K562 (cell line): Measurements from ENCODE around the gene RALY. TPM values are rescaled to one million over a fixed set of nuclear protein-coding genes. Genes with fewer than 3 reads are reported as not detected.

ENCODE experiments used
- ATAC-seq: fragments of 200-7000 bp; cut with Tn5 transposase; 3 replicates; pipeline ENCODE4 v1.9.1; 2020; ENCODE audit warnings: moderate library complexity
- BruUV-seq: library from RNA; stranded (reverse); fragments of 400-500 nt; replicated peaks from 2 replicates; lab custom pipeline; 2021; lab: Mats Ljungman, UMichigan
- CTCF ChIA-PET: fragments of 300-600 bp; formaldehyde crosslinking; extraction: SDS; loops from one replicate; lab custom pipeline; 2021; ENCODE audit warnings: low intra/inter-chr PET ratio; lab: Yijun Ruan, JAX
- POLR2A ChIA-PET: fragments of 300-600, 350-650 bp; sonication (Branson Sonifier 250); formaldehyde crosslinking; extraction: SDS; loops from one replicate; lab custom pipeline; 2021; ENCODE audit warnings: antibody characterized with exemption, inconsistent platforms; lab: Yijun Ruan, JAX
- DNase-seq, 4 experiments: peaks; one replicate each; pipeline versions ENCODE4 v3.0.0 to v3.0.0-alpha.2; 2011 to 2018; ENCODE audit warnings: low spot score in 3 of 4, mixed read lengths in 3 of 4; ENCODE audit errors: extremely low read depth in 1 of 4
- FAIRE-seq: peaks from 2 replicates; lab custom pipeline; 2011; peaks lifted over from hg19 to GRCh38; lab: Jason Lieb, UNC
- H2AFZ ChIP-seq: 2 replicates; pipeline ENCODE4 v1.6.0; 2011; ENCODE audit warnings: low read depth, low read length, control low read depth, inconsistent platforms
- H3K27ac ChIP-seq: fragments of 200-600 bp; 3 replicates; pipeline ENCODE4 v1.8.0; 2011; ENCODE audit warnings: low read depth, mild to moderate bottlenecking, control low read depth, inconsistent platforms, low read length, moderate library complexity, mixed read lengths; ENCODE audit errors: extremely low read depth
- H3K27me3 ChIP-seq, 2 experiments: fragments of 300-600 bp in 1 of 2; 2 replicates in 1 of 2; 3 replicates in 1 of 2; pipeline versions ENCODE4 v1.6.0 to v1.8.0; 2011; ENCODE audit warnings: inconsistent platforms in 2 of 2, low read length in 2 of 2, mild to moderate bottlenecking in 1 of 2, mixed read lengths in 1 of 2, moderate library complexity in 1 of 2; ENCODE audit not compliant: control insufficient read depth in 2 of 2, insufficient read depth in 2 of 2
- H3K36me3 ChIP-seq: fragments of 300-600 bp; 3 replicates; pipeline ENCODE4 v1.8.0; 2011; ENCODE audit warnings: mild to moderate bottlenecking, low read length, inconsistent platforms; ENCODE audit not compliant: control insufficient read depth, insufficient read depth
- H3K4me1 ChIP-seq, 2 experiments: fragments of 200-600 bp in 1 of 2; replicated peaks in 1 of 2; 2 replicates in 1 of 2; 3 replicates in 1 of 2; pipeline versions ENCODE4 v1.5.1 to v1.8.0; 2011; ENCODE audit warnings: inconsistent platforms in 2 of 2, low read length in 2 of 2, mild to moderate bottlenecking in 1 of 2, mixed read lengths in 1 of 2, moderate library complexity in 1 of 2; ENCODE audit not compliant: control insufficient read depth in 2 of 2, insufficient read depth in 2 of 2
- H3K4me2 ChIP-seq: 2 replicates; pipeline ENCODE4 v1.6.1; 2011; ENCODE audit warnings: low read length, control low read depth, inconsistent platforms, mixed read lengths; ENCODE audit not compliant: insufficient read depth
- H3K4me3 ChIP-seq: fragments of 200-600 bp; sonication (generic), shearing (Covaris generic); 2 replicates; pipeline ENCODE4 v1.5.1; 2016; ENCODE audit warnings: control low read depth, inconsistent platforms
- H3K79me2 ChIP-seq: fragments of 200-600 bp; 3 replicates; pipeline ENCODE4 v1.8.0; 2011; ENCODE audit warnings: low read length, inconsistent platforms; ENCODE audit not compliant: control insufficient read depth, insufficient read depth
- H3K9ac ChIP-seq, 2 experiments: 2 replicates each; pipeline versions ENCODE4 v1.6.0 to v1.6.1; 2011; ENCODE audit warnings: low read depth in 2 of 2, low read length in 2 of 2, control low read depth in 1 of 2, inconsistent platforms in 1 of 2, mild to moderate bottlenecking in 1 of 2, mixed read lengths in 1 of 2; ENCODE audit not compliant: insufficient read depth in 1 of 2
- H3K9me1 ChIP-seq: one replicate; pipeline ENCODE4 v1.6.0; 2011; ENCODE audit warnings: inconsistent platforms, mild to moderate bottlenecking, low read length, moderate library complexity; ENCODE audit not compliant: control insufficient read depth, insufficient read depth
- H3K9me3 ChIP-seq: replicated peaks from 2 replicates; pipeline ENCODE4 v1.5.1; 2011; ENCODE audit warnings: low read depth, low read length, inconsistent platforms; ENCODE audit not compliant: control insufficient read depth, insufficient read depth
- H4K20me1 ChIP-seq: replicated peaks from 2 replicates; pipeline ENCODE4 v1.6.1; 2011; ENCODE audit warnings: low read length, inconsistent platforms, mixed read lengths; ENCODE audit not compliant: control insufficient read depth, insufficient read depth
- ARHGAP35 ChIP-seq: fragments of 450-650 bp; IDR thresholded peaks from 2 replicates; pipeline ENCODE4 v1.6.1; 2018; ENCODE audit not compliant: partially characterized antibody
- DLX4 ChIP-seq: fragments of 250-450 bp; sonication (Bioruptor Pico); IDR thresholded peaks from 2 replicates; pipeline ENCODE4 v1.6.1; 2021; ENCODE audit warnings: mild to moderate bottlenecking
- EHMT2 ChIP-seq: fragments of 450-650 bp; IDR thresholded peaks from 2 replicates; pipeline ENCODE4 v1.6.1; 2018; ENCODE audit warnings: antibody characterized with exemption
- HINFP ChIP-seq: fragments of 450-650 bp; conservative IDR thresholded peaks from 2 replicates; pipeline ENCODE4 v1.6.1; 2016; ENCODE audit warnings: missing genetic modification characterization, low read depth, mild to moderate bottlenecking, control low read depth, missing compliant biosample characterization
- PHB ChIP-seq: fragments of 250-450 bp; sonication (Bioruptor Pico); IDR thresholded peaks from 2 replicates; pipeline ENCODE4 v1.5.0; 2021
- POLR2A ChIP-seq: fragments of 450-650 bp; conservative IDR thresholded peaks from 2 replicates; pipeline ENCODE4 v1.6.1; 2016
- POLR2B ChIP-seq: fragments of 450-650 bp; IDR thresholded peaks from 2 replicates; pipeline ENCODE4 v1.6.1; 2018; ENCODE audit warnings: low read depth; ENCODE audit not compliant: partially characterized antibody
- TRIM25 ChIP-seq: fragments of 450-650 bp; IDR thresholded peaks from 2 replicates; pipeline ENCODE4 v1.7.0; 2016; ENCODE audit warnings: borderline replicate concordance
- ZNF551 ChIP-seq: fragments of 250-450 bp; sonication (Bioruptor Pico); IDR thresholded peaks from 2 replicates; pipeline ENCODE4 v1.5.0; 2021; ENCODE audit warnings: mild to moderate bottlenecking, moderate library complexity
- ZNF592 ChIP-seq: fragments of 450-650 bp; IDR thresholded peaks from 2 replicates; pipeline ENCODE4 v1.6.1; 2017; ENCODE audit warnings: antibody characterized with exemption, mild to moderate bottlenecking
- WGBS: fragments of 100-300 bp; shearing (Covaris generic); methylation state at CpG from one replicate; pipeline ENCODE4 v1.1.6; 2016; ENCODE audit warnings: low coverage, mixed read lengths; ENCODE audit not compliant: insufficient coverage; ENCODE audit errors: missing lambda C conversion rate; 5-methylcytosine and 5-hydroxymethylcytosine counted together
- in situ Hi-C: fragments of 300-500 bp; cut with MboI; formaldehyde crosslinking; loops from 4 replicates; pipeline ENCODE4 v1.15.0; 2018; ENCODE audit warnings: inconsistent platforms, mixed read lengths
- intact Hi-C: fragments of 100-400 bp; cut with micrococcal nuclease; formaldehyde crosslinking; loops from 2 replicates; pipeline ENCODE4 v1.14.2; 2022
- polyA plus RNA-seq, 8 experiments: library from polyadenylated mRNA; depleted of rRNA in 4 of 8; stranded (reverse) in 5 of 8; unstranded in 3 of 8; fragments of >200 nt; fragmentation: Nextera tagmentation in 2 of 8; fragmentation: Illumina TruSeq in 1 of 8; extraction: Ambion mirVana in 2 of 8; extraction: Trizol in 1 of 8; gene quantifications; 2 replicates each; pipeline versions ENCODE4 v1.2.1 to v1.2.3, GENCODE V29; 2011 to 2014; ENCODE audit warnings: inconsistent platforms in 1 of 8, missing spikeins in 1 of 8
- total RNA-seq, 7 experiments: library from RNA; depleted of rRNA in 6 of 7; stranded (reverse); fragments of >200 nt in 6 of 7; fragmentation: Illumina TruSeq in 2 of 7; extraction: Trizol in 2 of 7; gene quantifications; 2 replicates each; pipeline versions ENCODE4 v1.2.1 to v1.2.3, GENCODE V29; 2011 to 2021; ENCODE audit warnings: low replicate concordance in 1 of 7

The RALY gene
- total and polyA plus RNA-seq, 9 of the 15 experiments (the other 6 are each of a cell fraction or from before 2014, with no cell fraction given) = 0.80 to 207 (median 128) TPM

GRCh38 chr20:34088305-34089174 is 94.8 kb downstream of the RALY start:
- DNase-seq (no peak), ATAC-seq (no peak), FAIRE-seq (no peak)
- peaks cover 21% of the 10 kb centered on the region; the same call in 1 of the 2 replicates for H4K20me1 ChIP-seq
- no peak overlapping the region for H3K4me2 ChIP-seq
- peaks cover 81% of the 10 kb centered on the region for H3K36me3 ChIP-seq
- peaks cover 21 to 30% of the 10 kb centered on the region in 2 experiments for H3K4me1 ChIP-seq
- no peak overlapping the region for H3K9ac ChIP-seq
- H3K9me3 ChIP-seq = no peaks in the 10 kb centered on the region
- no peaks in the 10 kb centered on the region for H3K9me1 ChIP-seq
- H3K79me2 ChIP-seq = peaks cover 36% of the 10 kb centered on the region
- CTCF ChIA-PET = no interaction called here
- intact Hi-C loops (no loop called here), in situ Hi-C loops (no loop called here)
- 90% methylated on average over 15 of the region's 15 CpGs for WGBS
- no peaks in the 10 kb centered on the region for H3K27me3 ChIP-seq
- POLR2A ChIA-PET = interaction anchor here (0.9 to 4.2 kb wide), 4 partner anchors 9 to 20 kb away, joined by 3 to 17 read pairs (median 6); no protein-coding TSS in a partner anchor
- H3K27ac ChIP-seq = peak overlapping the region; percentile 23; the same call in 1 of the 3 replicates
- H2AFZ ChIP-seq = no peak overlapping the region
- H3K4me3 ChIP-seq = no peak overlapping the region
- no TSS peak for BruUV-seq
- TF ChIP-seq ZNF592 (no peak), ARHGAP35 (no peak), POLR2B (peak; percentile 23), ZNF551 (CRISPR knock-in tag) (peak; percentile 28; the same call in 1 of the 2 replicates), EHMT2 (no peak), HINFP (tag) (no peak), DLX4 (0 out of 2 replicates have a peak, but pooled peaks have one; percentile 21), PHB (peak; percentile 41; the same call in 1 of the 2 replicates), TRIM25 (no peak), POLR2A (peak; percentile 51; the same call in 1 of the 2 replicates)
